Astrocyte of the cerebellum (primary cell): ENCODE measurements around the gene PRKCB.

Experiments
- DNase-seq: peaks from one replicate; pipeline ENCODE4 v3.0.0-alpha.2; 2011; ENCODE audit warnings: low read depth
- H3K4me3 ChIP-seq: 2 replicates; pipeline ENCODE4 v1.5.1; 2011; ENCODE audit warnings: mild to moderate bottlenecking, low read depth, low read length, moderate library complexity
- in situ Hi-C: cut with HindIII; loops from 2 replicates; pipeline ENCODE4 v1.10.0; 2017; ENCODE audit warnings: low sequenced_read_pairs
- TF ChIP-seq, protein P1 (sequence below): IDR thresholded peaks from 2 replicates; pipeline ENCODE4 v1.5.1; 2012; ENCODE audit warnings: low read length, low read depth, moderate library complexity, mild to moderate bottlenecking; ENCODE audit errors: missing control alignments

The PRKCB gene

DNA sequence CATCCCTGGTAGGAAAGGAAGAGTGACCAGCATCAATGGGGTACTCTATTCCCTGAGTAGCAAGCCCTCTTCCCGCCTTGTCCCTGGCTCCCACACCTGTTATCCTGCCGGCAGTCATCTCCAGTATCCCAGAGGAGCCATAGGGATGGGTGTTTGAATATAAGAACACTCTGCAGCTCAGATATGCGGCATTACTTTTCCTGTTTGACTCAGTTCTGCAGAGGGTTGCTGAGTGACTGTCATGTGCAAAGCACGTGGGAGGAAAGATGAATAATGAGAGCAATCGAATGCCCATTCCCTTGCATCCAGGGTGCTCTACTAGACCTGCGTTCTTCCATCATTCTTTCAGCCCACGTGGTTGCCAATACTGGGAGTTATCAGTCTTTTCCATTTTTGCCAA lies 115.1 kb downstream of the PRKCB start:
- DNase-seq = no peak
- no peak overlapping the region for H3K4me3 ChIP-seq
- TF ChIP-seq, protein P1, sequence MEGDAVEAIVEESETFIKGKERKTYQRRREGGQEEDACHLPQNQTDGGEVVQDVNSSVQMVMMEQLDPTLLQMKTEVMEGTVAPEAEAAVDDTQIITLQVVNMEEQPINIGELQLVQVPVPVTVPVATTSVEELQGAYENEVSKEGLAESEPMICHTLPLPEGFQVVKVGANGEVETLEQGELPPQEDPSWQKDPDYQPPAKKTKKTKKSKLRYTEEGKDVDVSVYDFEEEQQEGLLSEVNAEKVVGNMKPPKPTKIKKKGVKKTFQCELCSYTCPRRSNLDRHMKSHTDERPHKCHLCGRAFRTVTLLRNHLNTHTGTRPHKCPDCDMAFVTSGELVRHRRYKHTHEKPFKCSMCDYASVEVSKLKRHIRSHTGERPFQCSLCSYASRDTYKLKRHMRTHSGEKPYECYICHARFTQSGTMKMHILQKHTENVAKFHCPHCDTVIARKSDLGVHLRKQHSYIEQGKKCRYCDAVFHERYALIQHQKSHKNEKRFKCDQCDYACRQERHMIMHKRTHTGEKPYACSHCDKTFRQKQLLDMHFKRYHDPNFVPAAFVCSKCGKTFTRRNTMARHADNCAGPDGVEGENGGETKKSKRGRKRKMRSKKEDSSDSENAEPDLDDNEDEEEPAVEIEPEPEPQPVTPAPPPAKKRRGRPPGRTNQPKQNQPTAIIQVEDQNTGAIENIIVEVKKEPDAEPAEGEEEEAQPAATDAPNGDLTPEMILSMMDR = no peak
- in situ Hi-C loops = no loop called here

DNA sequence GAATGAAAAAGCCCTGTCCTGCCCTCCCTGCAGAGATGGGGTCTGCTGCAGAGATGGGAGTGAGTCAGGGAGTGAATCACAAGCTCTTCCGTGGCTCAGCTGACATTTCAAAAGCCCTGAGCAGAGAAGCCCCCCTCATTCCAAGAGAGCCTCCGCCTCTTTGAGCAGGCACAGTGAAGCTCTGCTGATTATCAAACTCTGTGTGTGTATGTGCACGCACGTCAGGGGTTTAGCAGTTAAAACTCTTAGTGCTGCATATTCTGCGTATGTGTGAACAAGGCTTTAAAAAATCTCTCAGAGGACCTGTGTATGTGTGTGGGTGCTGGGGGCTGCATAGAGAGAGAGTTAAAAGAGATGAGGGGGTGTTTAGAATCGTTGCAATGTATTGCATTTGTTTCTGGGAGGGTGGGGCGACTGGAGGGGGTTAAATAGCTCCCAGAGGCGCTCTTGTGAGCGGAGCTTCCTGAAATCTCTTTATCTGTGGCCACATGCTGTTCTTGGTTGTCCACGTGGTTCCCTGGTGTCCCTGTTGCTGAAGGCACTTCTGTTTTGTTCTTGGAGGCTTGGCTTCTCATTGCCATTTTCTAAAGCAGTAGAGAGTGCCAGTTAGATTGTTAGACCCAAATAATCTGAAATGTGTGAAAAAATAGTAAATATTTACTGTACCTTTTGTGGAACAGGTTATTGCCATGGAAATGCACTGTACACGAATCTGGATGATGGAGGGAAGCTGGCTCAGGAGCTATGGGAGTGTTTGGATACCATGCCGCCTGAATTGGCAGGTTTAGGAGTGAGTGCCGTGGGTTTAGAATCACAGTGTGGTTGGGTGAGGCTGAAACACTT lies 116.6 kb downstream of the PRKCB start:
- TF ChIP-seq, protein P1 = no peak
- in situ Hi-C loops = no loop called here
- H3K4me3 ChIP-seq = no peak overlapping the region
- DNase-seq = no peak

DNA sequence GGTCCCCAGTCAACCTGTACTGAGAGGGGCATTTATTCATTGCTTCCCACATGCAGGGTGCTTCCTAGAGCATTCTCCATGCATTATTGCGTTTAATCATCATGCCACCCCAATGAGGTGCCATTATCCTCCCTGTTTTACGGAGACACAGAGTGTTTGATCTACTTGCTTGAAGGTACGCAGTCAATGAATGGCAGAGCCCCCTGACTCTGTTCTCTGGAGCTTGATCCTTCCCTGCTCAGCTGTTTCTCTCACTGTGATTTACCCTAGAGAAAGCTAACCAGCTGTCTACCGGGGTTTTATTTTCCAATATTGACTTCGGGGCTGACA lies 117.2 kb downstream of the PRKCB start:
- H3K4me3 ChIP-seq = no peak overlapping the region
- in situ Hi-C loops = no loop called here
- DNase-seq = no peak
- TF ChIP-seq, protein P1 = no peak

DNA sequence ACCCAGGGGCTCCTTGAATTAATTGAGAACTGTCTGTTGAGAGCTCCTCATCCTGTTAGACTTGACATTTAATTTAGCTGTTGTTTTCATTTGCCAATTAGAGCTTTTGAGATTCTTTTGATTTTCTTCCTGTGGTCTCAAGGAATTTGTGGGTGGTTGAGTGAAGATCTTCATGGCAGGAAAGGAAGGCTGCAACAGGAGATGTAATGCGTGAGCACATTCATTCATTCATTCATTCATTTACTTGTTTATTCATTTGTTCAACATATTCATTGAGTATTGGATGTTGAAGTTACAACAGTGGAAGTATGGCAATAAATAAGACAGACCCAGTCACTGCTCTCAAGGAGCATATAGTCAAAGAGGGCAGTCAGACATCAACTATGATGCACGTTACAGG lies 117.7 kb downstream of the PRKCB start:
- DNase-seq = no peak
- in situ Hi-C loops = no loop called here
- TF ChIP-seq, protein P1 = no peak
- no peak overlapping the region for H3K4me3 ChIP-seq

DNA sequence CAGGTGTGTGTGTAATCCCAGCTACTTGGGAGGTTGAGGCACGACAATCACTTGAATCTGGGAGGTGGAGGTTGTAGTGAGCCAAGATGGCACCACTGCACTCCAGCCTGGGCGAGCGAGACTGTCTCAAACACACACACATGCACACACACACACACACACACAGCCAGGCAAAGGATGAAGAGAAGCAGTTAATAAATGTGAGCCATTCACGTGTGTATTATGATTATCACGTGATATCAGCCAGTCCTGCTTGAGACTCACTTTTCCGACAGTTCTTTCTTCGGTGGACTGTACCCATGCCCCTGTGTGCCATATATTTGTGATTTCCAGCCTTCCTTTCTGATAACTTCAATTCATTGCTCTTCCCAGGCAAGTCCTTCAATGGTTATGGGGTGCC lies 119.3 kb downstream of the PRKCB start:
- in situ Hi-C loops = no loop called here
- H3K4me3 ChIP-seq = no peak overlapping the region
- TF ChIP-seq, protein P1 = no peak
- DNase-seq = no peak

DNA sequence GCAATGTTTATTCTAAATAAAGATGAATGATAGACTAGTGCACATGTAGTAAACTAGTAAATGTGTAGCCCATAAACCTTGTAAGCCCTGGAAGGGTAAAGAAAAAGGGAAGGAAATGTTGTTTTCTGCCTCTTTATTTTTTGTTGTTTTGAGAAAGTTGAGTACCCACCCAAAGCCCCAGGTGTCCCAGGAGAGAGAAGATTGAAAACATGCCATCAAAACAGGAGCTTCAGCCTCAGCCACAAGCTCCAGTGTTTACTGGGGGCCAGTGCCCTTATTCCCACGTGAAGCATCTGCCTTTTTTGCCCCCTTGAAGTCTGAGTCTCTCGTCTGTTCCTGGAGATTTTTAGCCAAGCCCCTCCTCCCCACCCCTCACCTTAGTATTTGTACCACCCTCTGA lies 121.5 kb downstream of the PRKCB start:
- TF ChIP-seq, protein P1 = no peak
- in situ Hi-C loops = no loop called here
- DNase-seq = no peak
- H3K4me3 ChIP-seq = no peak overlapping the region
